Upper lobe of right lung (tissue), 1 donor: Measurements from ENCODE around the gene NAALADL2. TPM values are rescaled to one million over a fixed set of nuclear protein-coding genes. Genes with fewer than 3 reads are reported as not detected.

Source experiments
- ATAC-seq: fragments of 200-7000 bp; cut with Tn5 transposase; one replicate; pipeline ENCODE4 v1.9.1; 2020; ENCODE audit warnings: mild to moderate bottlenecking, moderate library complexity
- DNase-seq: peaks from one replicate; pipeline ENCODE4 v3.0.0-alpha.2; 2020
- H3K27ac ChIP-seq: fragments of 200-600 bp; one replicate; pipeline ENCODE4 v1.8.0; 2022
- H3K27me3 ChIP-seq: fragments of 200-600 bp; one replicate; pipeline ENCODE4 v1.8.0; 2022; ENCODE audit warnings: mild to moderate bottlenecking
- H3K36me3 ChIP-seq: fragments of 200-600 bp; one replicate; pipeline ENCODE4 v1.8.0; 2022
- H3K4me1 ChIP-seq: fragments of 200-600 bp; one replicate; pipeline ENCODE4 v1.8.0; 2022
- H3K4me3 ChIP-seq: fragments of 200-600 bp; one replicate; pipeline ENCODE4 v1.8.0; 2022; ENCODE audit warnings: mild to moderate bottlenecking
- H3K9me3 ChIP-seq: fragments of 200-600 bp; one replicate; pipeline ENCODE4 v1.8.0; 2022
- intact Hi-C: fragments of 100-400 bp; cut with DNase I; formaldehyde crosslinking; loops from one replicate; pipeline ENCODE4 v1.11.0; 2022
- total RNA-seq: library from RNA; stranded (reverse); fragmentation: NEBNext Ultra II Directional; extraction: Animal tissue kit (Norgen Biotek cat#: 25700); gene quantifications from one replicate; pipeline ENCODE4 v1.2.1, GENCODE V29; 2021
- TF ChIP-seq, protein P1 (sequence below): fragments of 200-600 bp; IDR thresholded peaks from one replicate; pipeline ENCODE4 v1.8.0; 2022; ENCODE audit warnings: antibody characterized with exemption
- donor health status: DM: no; HTN: yes; CAD: no; lungs with severe emphysema.

NAALADL2 gene
- total RNA-seq, 1 donor from 2014 or later: 8.5 TPM

DNA sequence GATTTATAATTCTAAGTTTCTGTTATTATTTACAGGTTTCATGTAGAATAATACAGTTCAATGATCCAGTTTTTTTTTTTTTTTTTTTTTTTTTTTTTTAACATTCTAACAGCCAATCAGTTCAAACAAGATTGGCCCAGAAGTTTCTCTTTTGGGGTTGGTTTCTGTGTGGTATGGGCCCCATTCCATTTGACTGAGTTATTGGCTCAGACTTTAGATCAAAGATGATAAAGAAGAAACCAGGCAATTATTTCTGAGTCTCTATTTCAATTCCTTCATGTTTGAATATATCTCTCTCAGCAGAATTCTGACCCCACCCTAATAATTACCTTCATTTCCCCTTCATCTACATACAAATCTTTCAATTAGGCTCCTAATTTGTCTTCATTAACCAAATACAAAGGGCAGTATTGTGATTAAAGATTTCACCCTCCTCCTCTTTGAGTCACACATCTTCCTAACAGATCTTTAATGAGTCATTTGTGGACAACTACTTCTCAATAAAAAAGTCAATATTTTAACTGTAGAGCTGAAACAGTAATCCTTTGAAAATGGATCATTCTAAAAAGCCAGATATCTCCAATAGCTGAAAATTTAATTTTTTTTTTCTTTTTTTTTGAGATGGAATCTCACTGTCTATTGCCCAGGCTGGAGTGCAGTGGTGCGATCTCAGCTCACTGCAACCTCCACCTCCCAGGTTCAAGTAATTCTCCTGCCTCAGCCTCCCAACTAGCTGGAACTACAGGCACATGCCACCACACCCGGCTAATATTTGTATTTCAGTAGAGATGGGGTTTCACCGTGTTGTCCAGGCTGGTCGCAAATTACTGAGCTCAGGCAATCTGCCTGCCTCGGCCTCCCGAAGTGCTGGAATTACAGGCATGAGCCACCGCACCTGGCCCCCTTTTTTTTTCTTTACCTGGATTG is 878.8 kb downstream of the NAALADL2 start:
- intact Hi-C loops: no loop called here
- no peaks in the 10 kb centered on the region for H3K27me3 ChIP-seq
- TF ChIP-seq, protein P1, sequence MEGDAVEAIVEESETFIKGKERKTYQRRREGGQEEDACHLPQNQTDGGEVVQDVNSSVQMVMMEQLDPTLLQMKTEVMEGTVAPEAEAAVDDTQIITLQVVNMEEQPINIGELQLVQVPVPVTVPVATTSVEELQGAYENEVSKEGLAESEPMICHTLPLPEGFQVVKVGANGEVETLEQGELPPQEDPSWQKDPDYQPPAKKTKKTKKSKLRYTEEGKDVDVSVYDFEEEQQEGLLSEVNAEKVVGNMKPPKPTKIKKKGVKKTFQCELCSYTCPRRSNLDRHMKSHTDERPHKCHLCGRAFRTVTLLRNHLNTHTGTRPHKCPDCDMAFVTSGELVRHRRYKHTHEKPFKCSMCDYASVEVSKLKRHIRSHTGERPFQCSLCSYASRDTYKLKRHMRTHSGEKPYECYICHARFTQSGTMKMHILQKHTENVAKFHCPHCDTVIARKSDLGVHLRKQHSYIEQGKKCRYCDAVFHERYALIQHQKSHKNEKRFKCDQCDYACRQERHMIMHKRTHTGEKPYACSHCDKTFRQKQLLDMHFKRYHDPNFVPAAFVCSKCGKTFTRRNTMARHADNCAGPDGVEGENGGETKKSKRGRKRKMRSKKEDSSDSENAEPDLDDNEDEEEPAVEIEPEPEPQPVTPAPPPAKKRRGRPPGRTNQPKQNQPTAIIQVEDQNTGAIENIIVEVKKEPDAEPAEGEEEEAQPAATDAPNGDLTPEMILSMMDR: no peak
- DNase-seq: no peak
- no peaks in the 10 kb centered on the region for H3K9me3 ChIP-seq
- no peaks in the 10 kb centered on the region for H3K36me3 ChIP-seq
- no peaks in the 10 kb centered on the region for H3K4me1 ChIP-seq
- ATAC-seq: no peak
- H3K4me3 ChIP-seq: no peak overlapping the region
- no peak overlapping the region for H3K27ac ChIP-seq

DNA sequence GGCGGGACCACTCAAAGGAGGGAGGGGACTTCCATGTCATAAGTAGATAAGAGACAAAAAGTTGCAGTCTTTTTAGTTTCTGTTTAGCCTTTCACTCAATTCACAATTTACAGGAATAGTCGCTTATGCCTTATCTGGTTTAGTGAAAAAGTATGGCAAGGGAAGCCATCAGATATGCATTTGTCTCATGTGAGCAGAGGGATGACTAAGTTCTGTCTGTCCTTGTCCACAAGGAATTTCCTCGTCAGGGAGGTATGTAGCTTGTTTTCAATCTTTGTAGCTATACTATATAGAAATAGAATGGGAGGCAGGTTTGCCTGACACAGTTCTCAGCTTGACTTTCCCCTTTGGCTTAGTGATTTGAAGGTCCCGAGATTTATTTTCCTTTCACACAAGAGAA is 882.8 kb downstream of the NAALADL2 start:
- ATAC-seq (no peak), DNase-seq (no peak)
- no peaks in the 10 kb centered on the region for H3K4me1 ChIP-seq
- no peaks in the 10 kb centered on the region for H3K9me3 ChIP-seq
- intact Hi-C loops: no loop called here
- H3K36me3 ChIP-seq: no peaks in the 10 kb centered on the region
- no peak overlapping the region for H3K27ac ChIP-seq
- no peak overlapping the region for H3K4me3 ChIP-seq
- no peaks in the 10 kb centered on the region for H3K27me3 ChIP-seq
- TF ChIP-seq, protein P1: no peak

DNA sequence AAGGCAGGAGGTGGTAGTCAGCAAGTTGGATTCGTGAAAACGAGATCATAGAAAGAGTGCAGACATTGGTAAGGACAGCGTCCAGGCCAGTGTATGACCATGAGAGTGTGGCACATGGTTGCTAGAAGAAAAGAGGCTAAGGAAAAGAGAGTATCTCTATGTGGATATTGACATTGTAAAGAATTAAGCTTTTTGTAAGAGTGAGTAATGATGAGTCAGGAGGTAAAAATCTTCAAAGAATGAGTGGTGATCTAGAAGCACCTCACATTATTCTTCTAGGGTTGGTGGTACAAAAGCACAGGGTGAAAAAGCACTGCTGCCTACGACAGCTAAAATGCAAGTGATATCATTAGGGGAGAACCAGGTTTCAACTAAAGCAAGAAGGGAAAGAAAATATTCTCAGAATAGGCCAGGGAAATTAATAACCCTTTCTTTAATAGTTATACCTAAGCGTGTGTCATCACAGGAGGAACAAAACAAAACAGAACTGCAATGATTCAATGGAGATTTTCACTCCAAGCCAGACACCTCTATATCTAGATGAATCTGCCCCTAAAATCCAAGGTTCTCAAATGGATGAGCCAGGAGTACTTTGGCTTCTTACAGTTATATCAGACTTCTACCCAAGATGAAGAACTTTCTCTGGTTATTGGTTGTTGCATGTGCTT is 884.7 kb downstream of the NAALADL2 start:
- no peak for ATAC-seq
- TF ChIP-seq, protein P1: no peak
- Histone ChIP-seq H3K4me1 (no peaks in the 10 kb centered on the region), H3K9me3 (no peaks in the 10 kb centered on the region), H3K27ac (no peak overlapping the region), H3K36me3 (no peaks in the 10 kb centered on the region), H3K4me3 (no peak overlapping the region), H3K27me3 (no peaks in the 10 kb centered on the region)
- no peak for DNase-seq
- intact Hi-C loops: no loop called here

GRCh38 chr3:175746308-175746707 is 887.2 kb downstream of the NAALADL2 start:
- TF ChIP-seq, protein P1: no peak
- intact Hi-C loops: no loop called here
- H3K4me1 ChIP-seq: no peaks in the 10 kb centered on the region
- H3K9me3 ChIP-seq: no peaks in the 10 kb centered on the region
- H3K27me3 ChIP-seq: no peaks in the 10 kb centered on the region
- no peak overlapping the region for H3K4me3 ChIP-seq
- no peaks in the 10 kb centered on the region for H3K36me3 ChIP-seq
- no peak overlapping the region for H3K27ac ChIP-seq
- no peak for ATAC-seq
- DNase-seq: no peak

DNA sequence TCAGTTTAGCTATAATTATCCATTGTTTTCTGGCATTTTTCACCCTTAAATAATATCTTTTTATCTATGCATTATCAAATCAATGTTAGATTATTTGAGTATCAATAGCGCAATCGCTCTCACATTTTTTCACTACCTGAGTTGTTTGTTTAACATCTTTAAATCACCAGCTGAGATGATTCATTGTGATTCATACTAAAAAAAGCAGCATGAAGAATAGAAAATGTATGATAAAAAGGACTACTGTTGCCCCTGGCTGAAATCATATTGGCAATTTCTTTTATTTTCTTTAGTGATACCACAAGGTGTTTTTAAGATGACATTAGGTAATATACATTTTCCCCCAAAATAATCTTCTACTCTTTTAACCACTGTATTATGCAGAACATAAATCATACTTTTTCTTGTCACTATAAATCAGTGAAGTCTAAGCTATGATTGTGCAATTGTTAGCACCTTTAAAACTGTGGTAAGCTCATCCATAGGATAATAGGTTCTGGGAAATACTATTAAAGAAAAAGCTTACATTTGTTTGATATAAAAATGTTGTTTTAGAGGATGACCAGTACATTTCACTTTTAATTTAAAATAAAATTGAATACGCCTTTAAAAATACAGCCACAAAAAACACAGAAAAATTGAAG is 889.1 kb downstream of the NAALADL2 start:
- DNase-seq: no peak
- intact Hi-C loops: no loop called here
- Histone ChIP-seq H3K27ac (no peak overlapping the region), H3K4me1 (no peaks in the 10 kb centered on the region), H3K36me3 (no peaks in the 10 kb centered on the region), H3K4me3 (no peak overlapping the region), H3K27me3 (no peaks in the 10 kb centered on the region), H3K9me3 (no peaks in the 10 kb centered on the region)
- no peak for ATAC-seq
- TF ChIP-seq, protein P1: no peak
